Skeletal muscle cell (primary cell): ENCODE data around the gene CLEC4G.

Experiments
- DNase-seq: peaks from one replicate; pipeline ENCODE4 v3.0.0-alpha.2; 2010; ENCODE audit warnings: low read depth
- H3K4me3 ChIP-seq: 2 replicates; pipeline ENCODE4 v1.5.1; 2011; ENCODE audit warnings: low read depth, mild to moderate bottlenecking, control low read depth, low read length, moderate library complexity

CLEC4G gene

DNA sequence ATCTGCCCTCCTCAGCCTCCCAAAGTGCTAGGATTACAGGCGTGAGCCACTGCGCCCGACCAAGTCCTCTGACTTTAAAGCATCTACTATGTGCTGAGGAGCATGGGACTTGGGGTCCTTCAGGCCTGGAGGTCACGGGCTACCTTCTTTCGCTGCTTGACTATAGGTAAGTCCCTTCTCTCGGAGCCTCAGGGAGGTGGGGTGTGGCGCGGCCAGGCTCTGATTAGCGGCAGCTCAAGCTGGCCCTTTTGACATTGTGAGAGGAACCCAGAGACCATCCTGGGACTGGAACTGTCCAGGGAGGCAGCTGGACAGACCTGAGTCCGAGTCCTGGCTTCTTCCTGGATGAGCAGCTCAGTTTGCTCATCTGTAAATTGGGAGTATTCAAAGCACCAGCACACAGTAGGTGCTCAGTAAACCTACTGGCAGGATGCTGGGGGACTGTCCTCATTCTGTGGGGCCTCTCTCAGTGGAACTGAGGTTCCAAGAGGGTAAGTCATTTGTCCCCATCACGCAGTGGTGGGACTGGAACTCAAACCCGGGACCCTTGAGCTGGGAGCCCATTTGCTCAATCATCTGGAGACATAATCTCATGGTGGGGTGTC is 30.8 kb downstream of the CLEC4G start:
- no peak for DNase-seq
- H3K4me3 ChIP-seq = no peak overlapping the region

DNA sequence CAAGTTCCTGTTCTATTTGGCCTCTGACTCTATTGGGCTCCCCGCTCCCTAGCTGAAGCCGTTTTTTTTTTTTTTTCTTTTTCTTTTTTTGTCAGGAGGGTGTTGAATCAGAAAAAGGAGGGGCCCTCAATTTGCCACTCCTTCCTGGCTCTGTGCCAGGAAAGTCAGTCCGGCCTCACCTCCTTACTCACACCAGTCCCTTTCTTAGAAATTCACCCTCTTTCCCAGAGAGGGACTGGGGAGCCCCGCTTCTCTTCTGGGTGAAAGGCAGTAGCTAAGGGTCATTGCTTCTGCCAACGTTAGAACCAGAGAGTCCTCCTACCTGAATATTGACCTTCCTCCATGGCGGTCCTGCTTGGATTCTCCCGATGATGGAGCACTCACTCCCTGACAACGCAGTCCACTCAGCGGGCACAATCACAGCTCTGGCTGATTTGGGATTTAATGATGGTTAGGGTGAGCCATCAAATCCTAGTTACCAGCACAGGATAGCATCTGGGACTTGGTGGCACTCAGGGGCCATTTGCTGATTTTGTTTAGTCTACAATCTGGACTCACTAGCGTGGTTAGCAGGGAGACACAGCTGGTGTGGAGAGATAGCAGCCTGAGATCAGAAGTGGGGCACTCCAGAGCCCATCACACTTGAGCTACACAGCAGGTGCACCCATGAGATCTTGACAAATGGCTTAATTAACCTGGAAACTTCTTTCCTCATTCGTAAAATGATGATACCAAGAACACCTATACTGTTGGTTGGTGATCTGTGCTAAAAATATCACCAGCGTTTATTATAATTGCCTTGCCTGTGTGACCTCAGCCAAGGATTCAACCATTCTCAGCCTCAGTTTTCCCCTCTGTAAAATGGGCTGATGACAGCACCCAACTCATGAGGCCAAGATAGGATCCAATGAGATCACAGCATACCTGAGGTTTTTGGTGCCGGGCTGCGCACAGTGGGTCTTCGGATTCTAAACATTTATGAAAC is 32.2 kb downstream of the CLEC4G start:
- no peak for DNase-seq
- no peak overlapping the region for H3K4me3 ChIP-seq

DNA sequence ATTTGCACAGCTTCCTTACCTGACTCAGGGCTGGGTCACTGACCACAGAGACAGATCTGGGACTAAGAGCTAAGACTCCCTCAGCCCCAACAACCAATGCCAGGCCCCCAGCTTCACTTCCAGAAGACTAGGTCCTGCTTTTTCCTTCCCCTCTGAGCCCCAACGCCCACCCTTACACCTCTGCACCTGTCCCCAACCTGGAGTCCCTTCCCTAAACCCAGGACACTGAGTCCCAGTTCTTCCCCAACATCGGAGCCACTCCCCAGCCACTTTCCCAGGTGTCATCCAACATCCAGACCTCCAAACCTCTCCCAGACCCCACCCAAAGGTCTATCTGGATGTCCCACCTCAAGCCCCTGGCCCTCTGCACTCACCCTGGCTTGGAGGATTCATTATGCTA is 32.9 kb downstream of the CLEC4G start:
- H3K4me3 ChIP-seq = no peak overlapping the region
- DNase-seq = no peak

DNA sequence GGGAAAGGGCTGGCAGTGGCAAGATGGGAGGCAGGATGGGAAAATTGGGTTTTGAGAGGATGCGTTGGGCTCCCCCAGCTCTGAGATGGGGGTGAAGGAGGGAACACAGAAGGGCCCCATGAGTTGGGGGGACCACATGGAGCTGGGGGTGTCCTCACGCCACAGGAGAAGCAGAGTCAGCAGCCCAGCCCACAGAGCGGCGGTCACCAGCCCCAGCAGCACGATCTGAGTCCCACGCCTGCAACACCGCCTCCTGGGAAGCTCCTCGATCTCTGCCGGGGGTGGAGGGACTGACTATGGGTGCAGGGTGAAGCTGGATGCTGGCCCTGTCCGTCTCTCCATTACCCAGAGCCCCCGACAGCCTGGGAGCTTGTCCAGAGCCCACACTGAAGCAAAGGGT is 33.3 kb downstream of the CLEC4G start:
- no peak overlapping the region for H3K4me3 ChIP-seq
- DNase-seq = no peak

DNA sequence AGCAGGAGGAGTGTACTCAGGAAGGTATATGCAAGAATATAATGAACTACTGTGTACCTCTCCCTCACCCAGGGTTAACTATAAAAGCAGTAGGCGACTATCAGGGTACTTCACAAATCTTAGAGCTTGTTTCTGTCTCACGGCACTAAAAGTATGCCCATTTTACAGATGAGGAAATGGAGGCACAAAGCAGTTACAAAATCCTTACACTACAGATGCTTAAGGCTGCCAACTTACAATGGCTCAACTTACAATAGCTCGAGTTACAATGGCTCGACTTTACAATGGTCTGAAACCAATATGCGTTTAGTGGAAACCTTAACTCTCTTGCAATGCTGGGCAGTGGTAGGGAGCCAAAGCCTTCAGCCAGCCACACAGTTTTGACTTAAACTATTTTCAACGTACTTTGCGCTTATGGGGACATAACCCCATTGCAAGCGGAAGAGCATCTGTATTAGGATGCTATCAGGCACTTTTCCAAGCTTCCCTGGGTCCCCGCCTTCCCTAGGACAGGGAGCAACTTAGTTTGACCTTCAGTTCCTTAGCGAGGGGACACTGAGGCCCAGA is 34.1 kb downstream of the CLEC4G start:
- no peak for DNase-seq
- no peak overlapping the region for H3K4me3 ChIP-seq

DNA sequence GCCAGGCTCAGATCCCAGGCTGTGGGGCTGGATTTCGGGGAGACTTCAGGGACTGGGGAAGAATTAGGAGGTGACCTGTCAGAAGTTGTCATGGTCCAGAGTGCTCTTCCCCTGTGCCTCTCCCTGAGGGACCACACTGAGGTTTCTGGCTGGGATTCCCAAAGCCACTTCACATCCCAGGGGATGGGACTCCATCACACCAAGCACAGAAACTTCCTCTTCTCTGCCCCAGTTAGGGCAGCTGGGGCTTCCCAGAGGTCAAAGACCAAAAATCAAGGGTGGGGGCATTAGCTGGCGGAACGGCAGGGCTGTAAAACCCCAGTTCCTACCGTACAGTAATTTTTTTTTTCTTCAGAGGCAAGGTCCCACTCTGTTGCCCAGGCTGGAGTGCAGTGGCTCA is 37.4 kb downstream of the CLEC4G start:
- DNase-seq = no peak
- no peak overlapping the region for H3K4me3 ChIP-seq

DNA sequence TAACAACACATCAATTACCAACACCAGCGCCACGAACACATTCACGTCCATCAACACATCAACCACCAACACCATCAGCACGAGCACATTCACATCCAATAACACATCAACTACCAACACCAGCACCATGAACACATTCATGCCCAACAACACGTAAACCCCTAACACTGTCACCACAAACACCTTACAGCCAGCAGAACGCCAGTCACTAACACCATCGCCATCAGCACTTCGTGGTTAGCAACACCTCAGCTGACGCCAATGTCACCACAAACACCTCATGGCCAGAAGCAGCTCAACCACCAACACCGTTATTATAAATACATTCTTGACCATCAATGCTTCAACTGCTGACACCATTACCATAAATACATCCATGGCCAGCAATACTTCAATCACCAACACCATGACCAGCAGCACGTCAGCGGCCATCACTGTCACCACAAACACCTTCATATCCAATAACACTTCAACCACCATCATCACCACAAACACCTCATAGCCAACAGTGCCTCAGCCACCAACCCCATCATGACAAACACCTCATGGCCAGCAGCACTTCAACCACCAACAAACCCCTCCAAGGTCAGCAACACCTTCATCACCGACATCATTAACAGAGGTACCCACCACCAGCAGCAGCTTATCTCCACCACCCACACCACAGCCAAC is 39.4 kb downstream of the CLEC4G start:
- DNase-seq = no peak
- H3K4me3 ChIP-seq = no peak overlapping the region

DNA sequence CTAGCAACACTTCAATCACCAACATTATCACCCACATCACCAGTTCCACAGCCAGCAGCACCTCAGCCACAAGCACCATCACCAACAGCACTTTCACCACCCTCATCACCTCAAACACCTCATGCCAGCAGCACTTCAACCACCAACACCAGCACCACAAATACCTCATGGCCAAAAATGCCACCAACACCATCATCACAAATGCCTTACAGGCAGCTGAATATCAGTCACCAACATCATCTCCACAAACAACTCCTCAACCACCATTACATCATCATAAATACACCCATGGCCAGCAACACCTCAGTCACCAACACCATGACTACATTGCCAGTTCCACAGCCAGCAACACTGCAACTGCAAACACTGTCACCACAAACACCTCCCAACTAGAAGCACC is 40.4 kb downstream of the CLEC4G start:
- DNase-seq = no peak

DNA sequence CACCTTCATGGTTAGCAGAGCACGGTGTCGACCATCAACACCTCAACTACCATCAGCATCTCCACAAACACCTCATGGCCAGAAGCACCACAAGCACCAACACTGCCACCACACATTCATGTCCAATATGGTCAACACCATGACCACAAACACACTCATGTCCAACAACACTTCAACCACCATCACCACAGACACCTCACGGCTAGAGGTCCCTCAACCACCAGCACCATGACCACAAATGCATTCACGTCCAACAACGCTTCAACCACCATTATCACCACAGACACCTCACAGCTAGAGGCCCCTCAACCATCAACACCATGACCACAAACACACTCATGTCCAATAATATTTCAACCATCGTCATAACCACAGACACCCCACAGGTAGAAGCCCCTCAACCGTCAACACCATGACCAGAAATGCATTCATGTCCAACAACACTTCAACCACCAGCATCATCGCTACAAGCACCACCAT is 41.1 kb downstream of the CLEC4G start:
- H3K4me3 ChIP-seq = no peak overlapping the region
- no peak for DNase-seq

More for the DNA sequence above, 40.4 kb downstream of the CLEC4G start:
- no peak overlapping the region for H3K4me3 ChIP-seq

DNA sequence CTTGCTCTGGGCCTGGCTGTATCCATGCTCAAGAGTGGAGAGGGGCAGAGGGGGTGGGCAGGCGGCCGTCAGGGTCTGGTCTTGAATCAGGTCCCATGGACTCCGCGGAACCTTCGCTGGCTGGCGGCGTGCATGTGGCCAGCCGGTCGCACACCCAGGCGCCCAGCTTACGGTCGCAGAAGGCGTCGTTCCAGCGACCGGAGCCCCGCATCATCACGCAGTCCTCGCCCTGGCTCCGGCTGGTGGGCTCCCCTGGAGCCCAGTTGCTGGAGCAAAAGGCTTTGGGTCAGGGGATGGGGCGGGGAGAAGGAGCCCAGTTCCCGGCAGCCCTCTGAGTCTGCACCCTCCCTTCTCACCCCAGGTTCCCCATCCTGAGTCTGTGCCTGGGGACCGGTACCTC is 42.7 kb downstream of the CLEC4G start:
- no peak overlapping the region for H3K4me3 ChIP-seq
- DNase-seq = no peak

DNA sequence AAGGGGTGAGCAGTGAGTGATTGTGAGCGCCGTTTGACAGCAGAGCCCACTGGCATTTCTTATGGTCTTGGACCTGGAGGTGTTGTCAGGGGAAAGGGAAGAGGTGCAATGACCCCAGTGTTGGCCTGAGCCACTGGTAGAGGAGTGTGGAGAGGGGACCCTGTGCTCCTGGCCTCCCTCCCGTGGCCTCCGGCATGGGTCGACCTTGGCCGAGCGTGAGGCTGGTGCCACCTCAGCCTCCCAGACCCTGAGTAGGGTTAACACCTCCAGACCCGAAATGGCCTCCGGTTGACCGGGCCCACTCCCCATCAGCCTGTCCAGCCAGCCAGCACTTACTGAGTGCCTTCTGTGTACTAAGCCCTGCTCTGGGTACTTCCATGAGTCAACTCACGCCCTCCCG is 44.7 kb downstream of the CLEC4G start:
- H3K4me3 ChIP-seq = no peak overlapping the region
- no peak for DNase-seq

DNA sequence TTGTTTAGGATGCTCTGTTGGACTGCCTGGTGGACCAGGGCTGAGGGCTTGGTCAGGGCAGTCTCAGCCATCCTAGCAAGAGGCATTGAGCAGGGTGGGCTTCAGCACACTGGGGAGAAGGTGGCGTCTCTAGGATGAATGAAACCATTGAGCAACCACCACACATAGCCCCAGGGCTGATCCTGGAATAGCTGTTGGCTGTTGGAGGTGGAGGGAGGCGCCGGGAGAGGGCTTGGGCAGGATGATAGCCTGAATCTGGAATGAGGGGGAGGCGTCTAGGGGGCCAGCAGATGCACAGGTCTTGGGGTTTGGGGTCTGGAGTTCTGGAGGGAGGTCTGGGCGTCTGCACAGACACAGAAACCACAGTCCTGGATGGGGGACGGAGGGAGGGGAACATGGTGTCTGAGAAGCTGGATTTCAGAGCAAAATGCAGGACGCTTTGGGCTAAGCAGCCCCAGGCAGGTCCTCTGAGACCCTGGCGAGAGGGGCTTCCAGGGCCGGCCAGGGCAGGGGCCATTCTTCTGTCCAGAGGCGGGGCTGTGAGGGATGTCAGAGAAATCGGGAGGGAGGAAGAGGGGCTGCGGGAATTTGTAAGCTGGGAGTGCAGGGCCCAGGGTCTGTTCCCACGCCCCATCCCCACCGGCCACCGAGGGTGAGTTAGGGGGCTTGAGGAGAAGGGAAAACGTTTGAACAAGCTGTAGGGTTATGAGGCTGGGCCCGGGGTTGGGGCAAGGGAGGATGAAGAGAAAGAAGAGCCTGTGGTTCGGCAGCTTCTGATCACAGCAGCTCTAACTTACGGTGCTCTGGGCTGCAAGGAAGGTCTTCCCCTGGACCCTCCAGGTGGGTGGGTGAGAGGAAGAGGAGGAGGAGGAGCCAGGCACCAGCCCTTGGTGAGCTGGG is 46.1 kb downstream of the CLEC4G start:
- no peak for DNase-seq
- H3K4me3 ChIP-seq = no peak overlapping the region

DNA sequence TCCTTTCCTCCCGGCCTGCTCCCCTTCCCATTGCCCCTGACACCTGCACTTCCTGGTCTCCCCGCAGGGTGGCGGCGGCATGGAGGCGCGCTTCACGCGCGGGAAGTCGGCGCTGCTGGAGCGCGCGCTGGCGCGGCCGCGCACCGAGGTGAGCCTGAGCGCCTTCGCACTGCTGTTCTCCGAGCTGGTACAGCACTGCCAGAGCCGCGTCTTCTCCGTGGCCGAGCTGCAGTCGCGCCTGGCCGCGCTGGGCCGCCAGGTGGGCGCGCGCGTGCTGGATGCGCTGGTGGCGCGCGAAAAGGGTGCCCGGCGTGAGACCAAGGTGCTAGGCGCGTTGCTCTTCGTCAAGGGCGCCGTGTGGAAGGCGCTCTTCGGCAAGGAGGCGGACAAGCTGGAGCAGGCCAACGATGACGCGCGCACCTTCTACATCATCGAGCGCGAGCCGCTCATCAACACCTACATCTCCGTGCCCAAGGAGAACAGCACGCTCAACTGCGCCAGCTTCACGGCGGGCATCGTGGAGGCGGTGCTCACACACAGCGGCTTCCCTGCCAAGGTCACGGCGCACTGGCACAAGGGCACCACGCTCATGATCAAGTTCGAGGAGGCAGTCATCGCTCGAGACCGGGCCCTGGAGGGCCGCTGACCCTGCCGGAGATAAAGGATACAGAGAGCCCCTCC is 49.6 kb downstream of the CLEC4G start:
- peak overlapping the region; percentile 99 for H3K4me3 ChIP-seq
- DNase-seq = no peak

DNA sequence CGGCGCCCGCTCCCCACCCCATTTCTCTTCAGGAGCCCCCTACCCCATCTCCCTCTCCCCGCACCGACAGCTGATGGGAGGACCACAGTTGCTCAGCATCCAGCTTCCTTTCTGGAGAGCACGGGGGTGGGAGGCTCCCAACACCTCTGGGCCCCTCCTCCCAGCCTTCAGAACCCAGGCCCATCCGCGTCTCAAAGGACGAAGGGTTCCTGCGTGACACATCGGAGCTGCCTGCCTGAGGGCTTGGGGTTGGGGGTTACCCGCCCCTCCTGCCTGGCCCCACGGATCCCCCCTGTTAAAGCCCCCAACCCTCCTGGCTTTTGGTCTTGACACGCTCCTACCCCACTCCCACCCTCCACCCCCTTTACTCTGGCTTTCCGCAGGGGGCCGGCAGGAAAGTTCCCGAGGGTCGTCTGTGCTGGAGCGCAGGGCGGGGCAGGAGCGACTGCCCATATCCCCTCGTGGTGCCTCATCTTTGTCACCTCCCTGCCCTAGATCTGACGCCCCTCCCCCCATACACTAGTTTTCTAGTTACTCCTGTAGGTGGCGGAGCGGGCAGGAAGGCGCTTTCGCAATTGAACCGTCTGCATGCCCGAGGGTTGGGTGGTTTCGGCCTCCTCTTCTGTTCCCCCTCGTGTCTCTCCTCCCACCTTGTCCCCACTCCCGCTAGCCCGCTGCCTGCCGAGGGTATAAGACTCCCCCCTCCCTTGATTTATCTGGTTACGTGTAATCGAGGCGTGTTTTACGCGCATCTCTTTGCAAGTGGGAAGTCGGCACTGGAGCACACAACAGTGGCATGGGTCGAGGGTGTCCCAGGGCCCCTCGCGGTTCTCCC is 50.4 kb downstream of the CLEC4G start:
- peak; percentile 36 for DNase-seq

DNA sequence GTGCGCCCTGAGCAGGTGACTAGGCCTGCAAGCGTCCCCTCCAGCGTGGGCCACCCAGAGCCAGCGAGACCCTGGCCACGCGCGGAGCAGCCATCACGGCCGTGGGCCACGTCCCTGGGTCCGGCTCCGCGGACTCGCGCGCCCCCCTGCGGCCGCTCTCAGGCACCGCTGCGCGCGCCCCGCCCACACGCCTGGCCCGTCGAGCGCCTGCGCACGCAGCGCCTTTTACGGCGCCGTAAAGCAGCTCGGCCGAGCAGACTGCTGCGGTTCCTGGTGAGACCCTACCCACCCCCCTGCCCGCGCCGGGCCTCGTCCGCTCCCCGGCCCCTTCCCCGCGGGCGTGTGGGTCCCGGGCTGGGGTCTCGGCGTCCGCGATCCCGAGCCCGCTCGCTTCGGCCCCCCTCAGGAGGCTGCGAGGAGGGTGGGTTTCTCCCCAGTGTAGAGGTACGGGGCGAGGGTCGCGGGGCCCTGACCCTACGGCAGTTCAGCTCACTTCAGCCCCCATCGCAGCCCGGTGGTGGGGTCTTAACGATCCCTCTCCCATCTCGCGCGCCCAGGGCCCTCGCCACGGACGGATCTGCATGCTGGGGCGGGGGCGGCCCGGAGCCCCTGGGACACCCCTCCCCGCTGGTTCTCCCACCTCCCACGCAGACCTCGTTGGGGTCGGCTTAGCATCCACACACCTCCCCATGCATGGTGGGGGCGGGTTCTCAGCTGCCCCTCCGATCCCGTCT is 51.1 kb downstream of the CLEC4G start, which contains the start of gene TRAPPC5:
TRAPPC5 (plus strand) TSS at position 228 of the 734 bp plus-strand sequence. CDS start 1,421 bp downstream, outside the sequence.
- H3K4me3 ChIP-seq = peak within 1 kb of the TSS; percentile 99
- DNase-seq = peak; percentile 40

More for the DNA sequence above, 50.4 kb downstream of the CLEC4G start:
- peak overlapping the region; percentile 99 for H3K4me3 ChIP-seq

DNA sequence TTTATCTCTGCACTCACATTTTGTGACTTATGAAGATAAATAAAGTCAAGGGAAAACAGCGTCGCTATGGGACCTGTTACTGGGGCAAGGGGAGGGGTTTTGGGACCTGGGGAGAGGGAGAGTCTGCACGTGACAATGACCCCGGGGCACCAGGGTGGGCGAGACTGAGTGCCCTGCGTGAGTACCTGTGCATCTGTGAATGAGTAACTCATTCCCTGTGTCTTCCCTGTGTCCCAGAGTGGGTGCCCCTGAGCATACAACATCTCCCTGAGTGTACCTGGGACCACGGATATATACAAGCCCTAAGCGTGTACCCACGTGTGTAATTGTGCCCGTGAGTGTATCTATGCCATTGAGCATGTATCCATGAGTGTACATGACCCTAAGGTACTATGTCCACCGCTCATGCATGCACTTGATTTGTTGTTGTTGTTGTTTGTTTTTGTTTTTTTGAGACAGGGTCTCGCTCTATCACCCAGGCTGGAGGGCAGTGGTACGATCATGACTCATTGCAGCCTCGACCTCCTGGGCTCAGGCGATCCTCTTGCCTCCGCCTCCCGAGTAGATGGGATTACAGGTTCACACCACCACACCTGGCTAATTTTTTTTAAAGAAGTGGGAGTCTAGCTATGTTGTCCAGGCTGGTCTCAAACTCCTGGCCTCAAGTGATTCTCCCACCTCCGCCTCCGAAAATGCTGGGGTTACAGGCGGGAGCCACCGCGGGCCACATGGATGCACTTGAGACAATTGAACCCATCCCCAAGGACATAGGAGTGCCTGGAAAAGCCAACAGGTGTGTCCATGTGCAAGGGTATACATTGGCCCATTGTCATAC is 51.9 kb downstream of the CLEC4G start:
- H3K4me3 ChIP-seq = peak overlapping the region; percentile 99
- no peak for DNase-seq
